Stimulated activated CD4-positive, alpha-beta T cell treated with anti-CD3 and anti-CD28 coated beads, TNF-alpha, amount 100 ng/mL, for 4 hours (primary cell): ENCODE results near the gene HLA-DRA.

Source experiments
- DNase-seq, 3 experiments: peaks; one replicate each; pipeline ENCODE4 v3.0.0-alpha.2; 2020; ENCODE audit warnings: low read depth in 3 of 3

HLA-DRA gene

DNA sequence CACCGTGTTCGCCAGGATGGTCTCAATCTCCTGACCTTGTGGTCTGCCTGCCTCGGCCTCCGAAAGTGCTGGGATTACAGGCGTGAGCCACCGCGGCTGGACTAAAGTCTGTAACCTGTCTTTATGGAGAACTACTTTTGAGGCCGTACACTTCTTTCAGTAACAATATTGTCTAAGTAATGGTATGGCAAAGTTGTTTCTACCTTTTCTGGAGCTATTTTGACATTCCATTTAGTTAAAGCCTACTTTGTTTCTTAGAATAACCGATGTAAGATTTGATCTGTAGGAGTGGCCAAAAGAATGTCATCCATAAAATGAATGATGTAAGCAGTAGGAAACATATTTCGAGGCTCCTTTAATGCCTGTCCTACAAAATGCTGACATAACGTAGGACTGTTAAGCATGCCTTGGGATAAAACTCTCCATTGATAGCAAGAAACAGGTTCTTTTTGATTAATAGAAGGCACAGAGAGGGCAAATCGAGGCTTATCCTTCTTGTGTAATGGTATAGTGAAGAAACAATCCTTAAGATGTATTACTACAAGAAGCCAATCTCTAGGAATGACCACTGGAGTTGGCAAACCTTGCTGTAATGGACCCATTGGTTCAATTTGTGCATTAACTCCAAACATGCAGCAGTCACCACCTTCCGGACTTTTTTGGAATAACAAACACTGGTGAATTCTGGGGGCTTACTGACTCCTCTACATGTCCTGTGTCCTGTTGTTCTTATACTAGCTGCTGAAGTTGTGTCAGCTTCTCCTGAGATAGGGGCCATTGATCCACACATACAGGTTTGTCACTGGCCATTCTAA lies 35.9 kb downstream of the HLA-DRA start:
- DNase-seq, result no peak

DNA sequence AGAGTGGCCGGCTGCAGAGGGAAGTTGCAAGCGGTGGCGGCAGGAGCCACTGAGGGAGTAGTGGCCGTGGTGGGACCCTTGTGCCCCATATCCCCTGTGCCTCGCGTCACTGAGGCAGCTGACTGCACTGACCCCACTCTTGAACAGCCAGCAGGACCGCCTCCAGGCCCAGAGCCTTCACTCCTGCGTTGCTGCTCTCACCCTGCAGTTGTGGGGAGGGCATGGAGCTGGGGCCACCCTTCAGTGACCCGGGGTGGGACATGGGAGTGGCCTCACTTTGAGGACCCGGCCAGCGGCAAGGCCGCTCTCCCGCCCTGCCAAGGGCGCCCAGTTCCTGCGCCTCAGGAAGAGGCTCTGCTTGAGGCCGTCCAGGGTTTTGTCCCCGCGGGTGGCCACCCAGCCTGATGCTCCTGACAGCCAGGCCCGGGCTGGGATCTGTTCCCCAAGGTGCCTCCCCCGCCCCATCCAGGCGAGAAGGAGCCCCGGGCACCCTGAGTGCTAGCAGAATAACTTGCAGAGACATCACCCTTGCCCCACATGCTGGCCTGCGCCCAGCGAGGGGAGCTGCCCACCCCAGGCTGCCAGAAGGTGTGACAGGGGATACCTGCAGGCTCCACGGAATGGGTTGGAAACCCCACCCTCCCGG lies 44.4 kb downstream of the HLA-DRA start:
- no peak for DNase-seq

DNA sequence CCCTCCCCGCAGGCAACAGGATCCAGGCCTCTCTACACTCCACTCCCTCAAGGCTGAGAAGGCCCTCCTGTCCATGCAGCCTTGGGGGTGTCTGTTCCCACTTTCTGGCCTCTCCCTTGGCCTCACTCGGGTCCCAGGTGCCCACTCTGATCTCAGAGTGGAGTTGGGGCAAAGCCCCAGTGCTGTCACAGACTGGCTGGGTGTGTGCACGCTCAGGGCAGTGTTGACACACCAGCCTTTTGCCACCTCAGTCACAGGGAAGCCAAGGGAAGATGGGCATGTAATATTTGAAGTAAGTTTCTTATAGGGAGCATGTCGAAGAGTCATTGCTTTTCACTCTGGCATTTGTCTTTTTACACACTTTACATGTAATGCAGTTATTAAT lies 44.9 kb downstream of the HLA-DRA start:
- DNase-seq, result no peak

DNA sequence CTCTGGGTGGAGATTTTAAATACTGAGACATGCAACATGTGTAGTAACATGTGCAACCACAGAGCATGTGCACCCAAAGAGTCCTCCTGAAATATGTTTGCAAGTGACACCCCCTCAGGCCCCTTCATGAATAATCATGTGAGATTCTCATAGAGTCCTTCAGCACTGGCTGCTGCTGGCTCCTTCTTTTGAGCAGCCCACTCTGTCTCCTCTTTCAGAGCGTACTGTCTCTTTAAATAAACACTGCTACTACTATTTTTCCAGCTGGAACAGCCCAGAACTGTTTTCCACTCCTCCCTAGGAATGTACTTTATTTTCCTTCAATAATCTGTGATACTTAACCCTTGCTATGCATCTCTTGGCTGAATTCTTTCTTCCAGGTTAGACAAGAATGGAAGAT lies 48.4 kb downstream of the HLA-DRA start:
- no peak for DNase-seq

DNA sequence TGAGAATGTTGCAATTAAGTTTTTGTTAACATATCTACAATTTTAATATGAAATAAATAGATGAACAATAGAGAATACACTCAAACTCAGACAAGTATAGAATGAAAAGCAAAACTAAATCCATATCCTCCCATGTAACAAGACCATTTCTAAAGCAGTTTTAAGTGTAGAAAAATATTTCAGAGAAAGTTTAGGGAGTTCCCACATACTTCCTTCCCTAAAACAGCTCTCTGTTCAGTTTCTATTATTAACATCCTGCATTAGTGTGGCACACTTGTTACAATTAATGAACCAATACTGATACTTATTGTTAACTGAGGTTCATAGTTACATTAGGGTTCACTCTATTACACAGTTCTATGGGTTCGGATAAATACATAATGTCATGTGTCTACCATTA lies 52.0 kb downstream of the HLA-DRA start:
- DNase-seq, result no peak

DNA sequence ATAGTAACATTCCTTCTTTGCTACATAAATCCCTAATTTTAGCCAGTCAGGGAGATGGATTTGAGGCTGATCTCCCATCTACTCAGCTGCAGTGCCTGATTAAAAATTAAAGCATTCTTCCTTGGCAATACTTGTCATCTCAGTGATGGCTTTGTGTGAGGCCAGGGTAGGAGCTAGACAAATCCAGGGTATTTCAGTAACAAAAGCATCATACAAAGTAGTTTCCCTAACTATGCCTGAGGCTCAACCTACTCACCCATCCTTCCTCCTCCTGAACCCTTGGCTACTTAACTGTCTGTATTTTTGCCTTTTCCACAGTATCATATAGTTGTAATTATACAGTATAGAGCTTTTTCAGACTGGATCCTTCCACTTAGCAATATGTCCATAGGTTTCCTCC lies 52.7 kb downstream of the HLA-DRA start:
- DNase-seq, result no peak
